PFSK-1 (cell line): Measurements from ENCODE around the gene CBL.

Experiments
- POLR2AphosphoS5 ChIP-seq: IDR thresholded peaks from 2 replicates; pipeline ENCODE4 v1.6.1; 2012; ENCODE audit warnings: low read depth, mild to moderate bottlenecking, control low read depth, low read length, moderate library complexity
- SIN3A ChIP-seq: IDR thresholded peaks from 2 replicates; pipeline ENCODE4 v1.6.1; 2012; ENCODE audit warnings: mild to moderate bottlenecking, low read length, moderate library complexity, borderline replicate concordance; ENCODE audit not compliant: insufficient read depth

GRCh38 chr11:119334174-119334930 lies 128.2 kb downstream of the CBL start, which contains the start of gene RNF26:
- peak; percentile 83 for TF ChIP-seq POLR2AphosphoS5
- no peak for TF ChIP-seq SIN3A
